Right cardiac atrium (tissue), 5 donors: Measurements from ENCODE around the gene SMAP2. TPM values are rescaled to one million over a fixed set of nuclear protein-coding genes. Genes with fewer than 3 reads are reported as not detected.

Source experiments
- ATAC-seq, 2 donors: fragments of 200-7000 bp; cut with Tn5 transposase; one replicate each; pipeline versions ENCODE4 v1.8.0 to v1.9.1; 2020; ENCODE audit warnings: moderate library complexity in 2 of 2, mild to moderate bottlenecking in 1 of 2
- DNase-seq, 3 donors: peaks; one replicate each; pipeline ENCODE4 v3.0.0-alpha.2; 2020
- H3K27ac ChIP-seq: one replicate; pipeline ENCODE4 v1.5.1; 2013; ENCODE audit warnings: mild to moderate bottlenecking, low read length, control low read depth, moderate library complexity
- H3K27me3 ChIP-seq: one replicate; pipeline ENCODE4 v1.6.1; 2013; ENCODE audit not compliant: control insufficient read depth, insufficient read depth
- H3K4me1 ChIP-seq: one replicate; pipeline ENCODE4 v1.6.1; 2013; ENCODE audit warnings: low read length; ENCODE audit not compliant: control insufficient read depth, insufficient read depth
- H3K4me3 ChIP-seq: one replicate; pipeline ENCODE4 v1.5.1; 2013; ENCODE audit warnings: low read length, control low read depth
- H3K9me3 ChIP-seq: one replicate; pipeline ENCODE4 v1.6.1; 2013; ENCODE audit warnings: low read length; ENCODE audit not compliant: control insufficient read depth
- WGBS: extraction: QIAGEN DNeasy Blood & Tissue Kit; methylation state at CpG from one replicate; pipeline ENCODE4 v1.1.7; 2013; 5-methylcytosine and 5-hydroxymethylcytosine counted together
- intact Hi-C, 4 donors: fragments of 100-400 bp; cut with DNase I; formaldehyde crosslinking; loops; one replicate each; pipeline versions ENCODE4 v1.11.0 to v1.14.0; 2022 to 2023
- polyA plus RNA-seq: library from polyadenylated mRNA; stranded (reverse); fragments of 200-250 nt; gene quantifications from one replicate; pipeline ENCODE4 v1.2.3, GENCODE V29; 2013
- total RNA-seq, 4 donors: library from RNA; stranded (reverse); fragmentation: NEBNext Ultra II Directional; extraction: Animal tissue kit (Norgen Biotek cat#: 25700); gene quantifications; one replicate each; pipeline ENCODE4 v1.2.1, GENCODE V29; 2021
- donor health status: healthy with polysubstance abuse.
- donor health status: DM: no; HTN: yes; CAD: no.
- donor health status: DM: no; HTN: no; CAD: no.
- donor health status: DM: no; HTN: yes; CAD: no; lungs with severe emphysema.
- donor health status: DM: yes; HTN: yes; CAD: no.

SMAP2 gene
- total and polyA plus RNA-seq, 5 donors: 10.9 to 23.1 (median 17.1) TPM

- Histone ChIP-seq H3K4me3 (no peak overlapping the region), H3K27me3 (no peaks in the 10 kb centered on the region), H3K9me3 (no peaks in the 10 kb centered on the region), H3K4me1 (no peaks in the 10 kb centered on the region), H3K27ac (no peak overlapping the region)
- DNase-seq (no peak), ATAC-seq (no peak)
- intact Hi-C loops: loop anchor here (5.0 to 10.0 kb wide), 4 partner anchors 63 to 263 kb away; no protein-coding TSS in a partner anchor
These were observed 33.9 kb downstream of the SMAP2 start for GRCh38 chr1:40407453-40407852.

- Histone ChIP-seq H3K27ac (no peak overlapping the region), H3K9me3 (no peaks in the 10 kb centered on the region), H3K27me3 (no peaks in the 10 kb centered on the region), H3K4me3 (no peak overlapping the region), H3K4me1 (no peaks in the 10 kb centered on the region)
- 89% methylated on average over 4 of the region's 4 CpGs for WGBS
- DNase-seq (no peak), ATAC-seq (no peak)
- intact Hi-C loops: loop anchor here (5.0 to 10.0 kb wide), 4 partner anchors 65 to 265 kb away; no protein-coding TSS in a partner anchor
These were observed 35.9 kb downstream of the SMAP2 start for GRCh38 chr1:40409467-40409866.

- Histone ChIP-seq H3K9me3 (no peaks in the 10 kb centered on the region), H3K4me3 (no peak overlapping the region), H3K27ac (no peak overlapping the region), H3K27me3 (no peaks in the 10 kb centered on the region), H3K4me1 (no peaks in the 10 kb centered on the region)
- intact Hi-C loops: no loop called here
- 70% methylated on average over 5 of the region's 5 CpGs for WGBS
- DNase-seq (no peak), ATAC-seq (no peak)
These were observed 37.8 kb downstream of the SMAP2 start for GRCh38 chr1:40411294-40411693.

- intact Hi-C loops: no loop called here
- H3K4me1 ChIP-seq: no peaks in the 10 kb centered on the region
- no peak overlapping the region for H3K4me3 ChIP-seq
- no peaks in the 10 kb centered on the region for H3K27me3 ChIP-seq
- ATAC-seq: no peak
- no peak overlapping the region for H3K27ac ChIP-seq
- no peaks in the 10 kb centered on the region for H3K9me3 ChIP-seq
- DNase-seq: no peak
- WGBS: 71% methylated on average over 2 of the region's 2 CpGs
These were observed 38.3 kb downstream of the SMAP2 start for GRCh38 chr1:40411843-40412242.

- WGBS: 92% methylated on average over 6 of the region's 6 CpGs
- intact Hi-C loops: no loop called here
These were observed 40.2 kb downstream of the SMAP2 start for GRCh38 chr1:40413527-40414252.

GRCh38 chr1:40414331-40414730 is 40.8 kb downstream of the SMAP2 start:
- H3K27me3 ChIP-seq: no peaks in the 10 kb centered on the region
- H3K4me1 ChIP-seq: no peaks in the 10 kb centered on the region
- H3K4me3 ChIP-seq: no peak overlapping the region
- 89% methylated on average over 3 of the region's 3 CpGs for WGBS
- intact Hi-C loops: no loop called here
- H3K27ac ChIP-seq: no peak overlapping the region
- H3K9me3 ChIP-seq: no peaks in the 10 kb centered on the region
- ATAC-seq (no peak), DNase-seq (no peak)

More at GRCh38 chr1:40413527-40414252, 40.2 kb downstream of the SMAP2 start:
- H3K9me3 ChIP-seq: no peaks in the 10 kb centered on the region
- H3K4me3 ChIP-seq: no peak overlapping the region
- ATAC-seq: no peak
- H3K4me1 ChIP-seq: no peaks in the 10 kb centered on the region
- DNase-seq: no peak
- H3K27me3 ChIP-seq: no peaks in the 10 kb centered on the region
- no peak overlapping the region for H3K27ac ChIP-seq

- no peak overlapping the region for H3K27ac ChIP-seq
- ATAC-seq: no peak
- no peak for DNase-seq
- H3K4me3 ChIP-seq: no peak overlapping the region
- intact Hi-C loops: no loop called here
- H3K9me3 ChIP-seq: no peaks in the 10 kb centered on the region
- H3K4me1 ChIP-seq: no peaks in the 10 kb centered on the region
- WGBS: 98% methylated on average over 4 of the region's 4 CpGs
- H3K27me3 ChIP-seq: no peaks in the 10 kb centered on the region
These were observed 43.2 kb downstream of the SMAP2 start for GRCh38 chr1:40416709-40417108.

- Histone ChIP-seq H3K4me3 (no peak overlapping the region), H3K27me3 (no peaks in the 10 kb centered on the region), H3K9me3 (no peaks in the 10 kb centered on the region), H3K4me1 (peaks cover 2% of the 10 kb centered on the region), H3K27ac (no peak overlapping the region)
- DNase-seq (peak in 1 of 3 donors; percentile 56), ATAC-seq (no peak)
- intact Hi-C loops: no loop called here
- WGBS: 74% methylated on average over 15 of the region's 15 CpGs
These were observed 48.2 kb downstream of the SMAP2 start for GRCh38 chr1:40421431-40422384.

GRCh38 chr1:40422630-40423263 is 49.2 kb downstream of the SMAP2 start:
- Histone ChIP-seq H3K27ac (no peak overlapping the region), H3K4me1 (peaks cover 2% of the 10 kb centered on the region), H3K4me3 (no peak overlapping the region), H3K27me3 (no peaks in the 10 kb centered on the region), H3K9me3 (no peaks in the 10 kb centered on the region)
- DNase-seq (no peak), ATAC-seq (no peak)
- intact Hi-C loops: no loop called here
- WGBS: 82% methylated on average over 11 of the region's 11 CpGs

GRCh38 chr1:40423264-40423642 is 49.7 kb downstream of the SMAP2 start:
- H3K9me3 ChIP-seq: no peaks in the 10 kb centered on the region
- H3K27me3 ChIP-seq: no peaks in the 10 kb centered on the region
- peak; percentile 42 to 51 for ATAC-seq
- H3K4me1 ChIP-seq: peaks cover 2% of the 10 kb centered on the region
- DNase-seq: peak in 1 of 3 donors; percentile 59
- 85% methylated on average over 4 of the region's 4 CpGs for WGBS
- no peak overlapping the region for H3K27ac ChIP-seq
- intact Hi-C loops: no loop called here
- H3K4me3 ChIP-seq: no peak overlapping the region
